Neural cell (in vitro differentiated cells): Measurements from ENCODE around the gene FGGY. TPM values are rescaled to one million over a fixed set of nuclear protein-coding genes. Genes with fewer than 3 reads are reported as not detected.

Experiments
- H2AFZ ChIP-seq: fragments of 200-600, 300-800 bp; sonication (generic), shearing (Covaris generic); 2 replicates; pipeline ENCODE4 v1.6.0; 2014; ENCODE audit warnings: low read depth, mild to moderate bottlenecking, antibody characterized with exemption, low read length, moderate library complexity
- H3F3A ChIP-seq: fragments of 200-600 bp; shearing (Covaris generic); 2 replicates; pipeline ENCODE4 v1.6.1; 2016; ENCODE audit warnings: mild to moderate bottlenecking, moderate library complexity, mixed read lengths, antibody characterized with exemption, low read length; ENCODE audit not compliant: insufficient read depth, poor library complexity, severe bottlenecking
- H3K27ac ChIP-seq: fragments of 200-600, 300-800 bp; sonication (generic), shearing (Covaris generic); 2 replicates; pipeline ENCODE4 v1.5.1; 2014; ENCODE audit warnings: mild to moderate bottlenecking, low read length, moderate library complexity
- H3K27me3 ChIP-seq: fragments of 300-800, 200-600 bp; sonication (generic), shearing (Covaris generic); 2 replicates; pipeline ENCODE4 v1.6.0; 2014; ENCODE audit warnings: mild to moderate bottlenecking, low read depth, low read length, moderate library complexity; ENCODE audit not compliant: insufficient read depth
- H3K36me3 ChIP-seq: fragments of 300-800, 200-600 bp; sonication (generic), shearing (Covaris generic); 2 replicates; pipeline ENCODE4 v1.5.1; 2014; ENCODE audit warnings: mild to moderate bottlenecking, antibody characterized with exemption, low read length, moderate library complexity; ENCODE audit not compliant: insufficient read depth
- H3K4me2 ChIP-seq: fragments of 300-800, 200-600 bp; sonication (generic), shearing (Covaris generic); 2 replicates; pipeline ENCODE4 v1.6.0; 2014; ENCODE audit warnings: mild to moderate bottlenecking, low read length
- H3K4me3 ChIP-seq: fragments of 300-800, 200-600 bp; sonication (generic), shearing (Covaris generic); 2 replicates; pipeline ENCODE4 v1.5.1; 2014; ENCODE audit warnings: mild to moderate bottlenecking, low read length, moderate library complexity
- H3K79me2 ChIP-seq: fragments of 200-600 bp; shearing (Covaris generic); replicated peaks from 2 replicates; pipeline ENCODE4 v1.6.0; 2014; ENCODE audit warnings: mild to moderate bottlenecking, low read length, moderate library complexity; ENCODE audit not compliant: insufficient read depth
- H3K9ac ChIP-seq: fragments of 300-800, 200-600 bp; sonication (generic), shearing (Covaris generic); 2 replicates; pipeline ENCODE4 v1.6.1; 2016; ENCODE audit warnings: mild to moderate bottlenecking, low read length, mixed read lengths
- H3K9me2 ChIP-seq: fragments of 200-600 bp; shearing (Covaris generic); 2 replicates; pipeline ENCODE4 v1.6.1; 2016; ENCODE audit warnings: mild to moderate bottlenecking, low read length, mixed read lengths; ENCODE audit not compliant: insufficient read depth
- H3K9me3 ChIP-seq: fragments of 200-600, 300-800 bp; sonication (generic), shearing (Covaris generic); 2 replicates; pipeline ENCODE4 v1.6.1; 2016; ENCODE audit warnings: mild to moderate bottlenecking, mixed run types, low read length, moderate library complexity, mixed read lengths
- H4K20me1 ChIP-seq: fragments of 200-600 bp; shearing (Covaris generic); 2 replicates; pipeline ENCODE4 v1.6.1; 2016; ENCODE audit warnings: mild to moderate bottlenecking, mixed run types; ENCODE audit not compliant: insufficient read depth
- CTCF ChIP-seq: fragments of 450-650 bp; IDR thresholded peaks from 2 replicates; pipeline ENCODE4 v1.5.1; 2014; ENCODE audit warnings: antibody characterized with exemption, mild to moderate bottlenecking, moderate library complexity; ENCODE audit not compliant: poor library complexity, severe bottlenecking
- EP300 ChIP-seq: fragments of 450-650 bp; conservative IDR thresholded peaks from 2 replicates; pipeline ENCODE4 v1.6.1; 2014; ENCODE audit warnings: antibody characterized with exemption, mild to moderate bottlenecking, moderate library complexity; ENCODE audit not compliant: poor library complexity, severe bottlenecking
- EZH2 ChIP-seq: fragments of 200-600, 300-800 bp; shearing (Covaris generic), sonication (generic); IDR thresholded peaks from 2 replicates; pipeline ENCODE4 v1.6.1; 2014; ENCODE audit warnings: antibody characterized with exemption, low read length, borderline replicate concordance, mild to moderate bottlenecking; ENCODE audit not compliant: insufficient read depth, poor library complexity, severe bottlenecking
- MXI1 ChIP-seq: fragments of 450-650 bp; conservative IDR thresholded peaks from 2 replicates; pipeline ENCODE4 v1.6.1; 2014; ENCODE audit warnings: antibody characterized with exemption, mild to moderate bottlenecking; ENCODE audit not compliant: poor library complexity, severe bottlenecking
- POLR2AphosphoS5 ChIP-seq: IDR thresholded peaks from 2 replicates; pipeline ENCODE4 v1.6.1; 2012
- RAD21 ChIP-seq: fragments of 450-650 bp; conservative IDR thresholded peaks from 2 replicates; pipeline ENCODE4 v1.6.1; 2014; ENCODE audit warnings: antibody characterized with exemption, mild to moderate bottlenecking, moderate library complexity
- REST ChIP-seq: IDR thresholded peaks from 2 replicates; pipeline ENCODE4 v1.6.1; 2012; ENCODE audit warnings: borderline replicate concordance
- SMC3 ChIP-seq: fragments of 450-650 bp; conservative IDR thresholded peaks from 2 replicates; pipeline ENCODE4 v1.6.1; 2014; ENCODE audit warnings: antibody characterized with exemption, mild to moderate bottlenecking, moderate library complexity; ENCODE audit not compliant: poor library complexity
- TAF1 ChIP-seq: IDR thresholded peaks from 2 replicates; pipeline ENCODE4 v1.6.1; 2012; ENCODE audit warnings: low read depth
- polyA plus RNA-seq: library from polyadenylated mRNA; depleted of rRNA; stranded (reverse); fragments of >200 nt; gene quantifications from 2 replicates; pipeline ENCODE4 v1.2.3, GENCODE V29; 2014

The FGGY gene
- polyA plus RNA-seq, 1 donor from 2014 or later = 7.4 TPM

GRCh38 chr1:59413327-59413720, 116.4 kb downstream of the FGGY start:
- no peak overlapping the region for H3K27ac ChIP-seq
- H3K9ac ChIP-seq = no peak overlapping the region
- no peaks in the 10 kb centered on the region for H3K36me3 ChIP-seq
- H3K9me3 ChIP-seq = no peaks in the 10 kb centered on the region
- no peak overlapping the region for H2AFZ ChIP-seq
- H3K4me2 ChIP-seq = no peak overlapping the region
- no peaks in the 10 kb centered on the region for H3K27me3 ChIP-seq
- TF ChIP-seq EZH2 (no peak), MXI1 (no peak), RAD21 (no peak), POLR2AphosphoS5 (no peak), CTCF (no peak), TAF1 (no peak), REST (no peak), EP300 (no peak), SMC3 (no peak)
- H3F3A ChIP-seq = no peaks in the 10 kb centered on the region
- no peaks in the 10 kb centered on the region for H3K79me2 ChIP-seq
- H3K4me3 ChIP-seq = no peak overlapping the region
- H4K20me1 ChIP-seq = no peaks in the 10 kb centered on the region
- H3K9me2 ChIP-seq = no peaks in the 10 kb centered on the region

- no peaks in the 10 kb centered on the region for H4K20me1 ChIP-seq
- no peak overlapping the region for H2AFZ ChIP-seq
- H3K36me3 ChIP-seq = no peaks in the 10 kb centered on the region
- H3K9ac ChIP-seq = no peak overlapping the region
- no peaks in the 10 kb centered on the region for H3K79me2 ChIP-seq
- H3K9me2 ChIP-seq = no peaks in the 10 kb centered on the region
- no peak for TF ChIP-seq EP300
- no peak for TF ChIP-seq REST
- no peak for TF ChIP-seq TAF1
- no peak for TF ChIP-seq CTCF
- no peak for TF ChIP-seq SMC3
- no peak for TF ChIP-seq MXI1
- TF ChIP-seq RAD21 = no peak
- no peak for TF ChIP-seq EZH2
- TF ChIP-seq POLR2AphosphoS5 = no peak
- H3K4me2 ChIP-seq = no peak overlapping the region
- H3F3A ChIP-seq = no peaks in the 10 kb centered on the region
- no peak overlapping the region for H3K27ac ChIP-seq
- no peaks in the 10 kb centered on the region for H3K27me3 ChIP-seq
- no peak overlapping the region for H3K4me3 ChIP-seq
- H3K9me3 ChIP-seq = no peaks in the 10 kb centered on the region
Observed at GRCh38 chr1:59414406-59415133, 117.7 kb downstream of the FGGY start.
